Keratinocyte (primary cell): ENCODE results near the gene GPC3. TPM values are rescaled to one million over a fixed set of nuclear protein-coding genes. Genes with fewer than 3 reads are reported as not detected.

ENCODE experiments used
- DNase-seq: peaks from one replicate; pipeline ENCODE4 v3.0.0-alpha.2; 2011; ENCODE audit warnings: low read depth, missing footprints, low spot score
- FAIRE-seq: peaks from 2 replicates; lab custom pipeline; 2011; peaks lifted over from hg19 to GRCh38; lab: Jason Lieb, UNC
- H2AFZ ChIP-seq: 2 replicates; pipeline ENCODE4 v1.6.0; 2012; ENCODE audit warnings: low read length, control low read depth, inconsistent platforms; ENCODE audit not compliant: control insufficient read depth
- H3K27ac ChIP-seq: 2 replicates; pipeline ENCODE4 v1.5.1; 2011; ENCODE audit warnings: low read length; ENCODE audit not compliant: control insufficient read depth, insufficient read depth
- H3K27me3 ChIP-seq: 3 replicates; pipeline ENCODE4 v1.6.0; 2011; ENCODE audit warnings: low read length; ENCODE audit not compliant: control insufficient read depth, insufficient read depth; ENCODE audit errors: extremely low read depth
- H3K36me3 ChIP-seq, 2 experiments: 2 replicates in 1 of 2; 3 replicates in 1 of 2; pipeline ENCODE4 v1.5.1; 2011; ENCODE audit warnings: low read length in 2 of 2, mild to moderate bottlenecking in 1 of 2; ENCODE audit not compliant: control insufficient read depth in 2 of 2, insufficient read depth in 2 of 2; ENCODE audit errors: extremely low read depth in 1 of 2
- H3K4me1 ChIP-seq: 3 replicates; pipeline ENCODE4 v1.5.1; 2011; ENCODE audit warnings: low read length; ENCODE audit not compliant: control insufficient read depth, insufficient read depth; ENCODE audit errors: extremely low read depth
- H3K4me2 ChIP-seq: 3 replicates; pipeline ENCODE4 v1.6.0; 2011; ENCODE audit warnings: low read depth, low read length; ENCODE audit not compliant: control insufficient read depth, insufficient read depth; ENCODE audit errors: extremely low read depth
- H3K4me3 ChIP-seq, 3 experiments: fragments of 200-600 bp in 1 of 3; sonication (generic) in 1 of 3; 2 replicates in 2 of 3; 3 replicates in 1 of 3; pipeline ENCODE4 v1.5.1; 2011 to 2016; ENCODE audit warnings: low read length in 3 of 3, mild to moderate bottlenecking in 3 of 3, control low read depth in 2 of 3, inconsistent platforms in 1 of 3, low read depth in 1 of 3, mixed read lengths in 1 of 3, mixed run types in 1 of 3, moderate library complexity in 1 of 3; ENCODE audit not compliant: control insufficient read depth in 2 of 3, insufficient read depth in 2 of 3; ENCODE audit errors: extremely low read depth in 1 of 3
- H3K79me2 ChIP-seq: 2 replicates; pipeline ENCODE4 v1.6.0; 2012; ENCODE audit warnings: low read length; ENCODE audit not compliant: control insufficient read depth, insufficient read depth
- H3K9ac ChIP-seq: 3 replicates; pipeline ENCODE4 v1.6.0; 2011; ENCODE audit warnings: low read length; ENCODE audit not compliant: control insufficient read depth, insufficient read depth; ENCODE audit errors: extremely low read depth
- H3K9me1 ChIP-seq: 3 replicates; pipeline ENCODE4 v1.6.0; 2011; ENCODE audit warnings: low read length; ENCODE audit not compliant: control insufficient read depth, insufficient read depth; ENCODE audit errors: extremely low read depth
- H3K9me3 ChIP-seq: 2 replicates; pipeline ENCODE4 v1.5.1; 2012; ENCODE audit warnings: low read depth, low read length; ENCODE audit not compliant: control insufficient read depth
- H4K20me1 ChIP-seq: 3 replicates; pipeline ENCODE4 v1.6.0; 2011; ENCODE audit warnings: low read length; ENCODE audit not compliant: control insufficient read depth, insufficient read depth; ENCODE audit errors: extremely low read depth
- EZH2 ChIP-seq: IDR thresholded peaks from one replicate; pipeline ENCODE4 v1.6.1; 2012; ENCODE audit warnings: inconsistent platforms, mild to moderate bottlenecking, low read length, moderate library complexity
- dilution Hi-C: fragments of 300-500 bp; cut with MboI; formaldehyde crosslinking; loops from one replicate; pipeline ENCODE4 v1.7.0; 2020; ENCODE audit warnings: low sequenced_read_pairs; ENCODE audit not compliant: extremely low pct_ligation_motif_present
- polyA plus RNA-seq, 5 experiments: library from polyadenylated mRNA; depleted of rRNA in 3 of 5; stranded (reverse) in 3 of 5; stranded (forward) in 1 of 5; unstranded in 1 of 5; fragments of >200 nt; gene quantifications; 1 replicate in 1 of 5; 2 replicates in 3 of 5; 3 replicates in 1 of 5; pipeline versions ENCODE4 v1.2.1 to v1.2.3, GENCODE V29; 2011 to 2012; ENCODE audit warnings: missing spikeins in 2 of 5, low read depth in 1 of 5, low replicate concordance in 1 of 5
- TF ChIP-seq, protein P1 (sequence below), 3 experiments: IDR thresholded peaks in 1 of 3; conservative IDR thresholded peaks in 1 of 3; optimal IDR thresholded peaks in 1 of 3; 2 replicates in 2 of 3; 3 replicates in 1 of 3; pipeline versions ENCODE3 to v1.5.1; 2011; ENCODE audit warnings: low read length in 3 of 3, mild to moderate bottlenecking in 3 of 3, moderate library complexity in 2 of 3, control low read depth in 1 of 3, inconsistent platforms in 1 of 3; ENCODE audit not compliant: insufficient read depth in 2 of 3; ENCODE audit errors: extremely low read depth in 1 of 3

GPC3 gene
- polyA plus RNA-seq, 1 donor (not counting 4 experiments of a cell fraction or from before 2014, with no cell fraction given), result 0.03 TPM

DNA sequence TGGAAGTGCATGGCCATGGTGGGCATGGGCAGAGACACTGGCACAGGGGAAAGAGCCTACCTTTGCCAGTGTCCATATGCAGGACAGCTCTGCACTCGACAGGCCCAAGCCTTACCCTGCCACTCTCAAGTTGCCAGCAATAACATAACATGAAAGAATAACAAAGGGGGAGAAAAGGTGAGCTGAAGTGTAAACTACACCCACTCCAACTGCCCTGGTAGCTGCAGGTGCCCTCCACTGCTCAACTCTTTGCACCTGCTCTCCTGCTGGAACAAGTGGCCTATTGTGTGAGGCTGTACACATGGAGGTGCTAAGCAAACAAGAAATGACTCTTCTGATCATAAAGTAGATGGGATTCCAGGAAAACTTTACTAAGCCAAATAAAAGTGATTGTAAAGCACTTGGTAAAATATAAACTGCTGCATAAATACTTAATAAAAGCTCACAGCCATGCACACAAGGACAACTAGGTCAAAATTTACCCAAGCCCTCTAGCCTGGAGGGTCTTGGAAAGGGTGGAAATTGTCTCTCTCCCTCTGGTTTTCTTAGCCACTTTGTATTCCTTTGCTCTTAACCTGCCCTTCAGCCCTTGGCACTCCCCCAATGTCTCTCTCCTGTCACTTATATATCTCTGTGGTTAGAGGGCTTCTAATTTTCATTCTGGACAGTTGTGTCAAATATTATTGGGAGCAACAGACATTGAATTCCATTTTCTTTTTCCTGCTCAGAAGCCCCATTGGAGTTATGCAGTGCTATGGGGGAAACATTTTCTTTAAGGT is 308.9 kb downstream of the GPC3 start:
- no peaks in the 10 kb centered on the region for H3K9me1 ChIP-seq
- no peaks in the 10 kb centered on the region for H3K4me1 ChIP-seq
- no peak overlapping the region for H2AFZ ChIP-seq
- no peaks in the 10 kb centered on the region for H3K27me3 ChIP-seq
- H3K36me3 ChIP-seq, result no peaks in the 10 kb centered on the region
- no peak for DNase-seq
- no peak overlapping the region for H3K27ac ChIP-seq
- H3K9me3 ChIP-seq, result no peaks in the 10 kb centered on the region
- no peak overlapping the region for H3K4me3 ChIP-seq
- no peak for FAIRE-seq
- TF ChIP-seq EZH2, result no peak
- TF ChIP-seq, protein P1, sequence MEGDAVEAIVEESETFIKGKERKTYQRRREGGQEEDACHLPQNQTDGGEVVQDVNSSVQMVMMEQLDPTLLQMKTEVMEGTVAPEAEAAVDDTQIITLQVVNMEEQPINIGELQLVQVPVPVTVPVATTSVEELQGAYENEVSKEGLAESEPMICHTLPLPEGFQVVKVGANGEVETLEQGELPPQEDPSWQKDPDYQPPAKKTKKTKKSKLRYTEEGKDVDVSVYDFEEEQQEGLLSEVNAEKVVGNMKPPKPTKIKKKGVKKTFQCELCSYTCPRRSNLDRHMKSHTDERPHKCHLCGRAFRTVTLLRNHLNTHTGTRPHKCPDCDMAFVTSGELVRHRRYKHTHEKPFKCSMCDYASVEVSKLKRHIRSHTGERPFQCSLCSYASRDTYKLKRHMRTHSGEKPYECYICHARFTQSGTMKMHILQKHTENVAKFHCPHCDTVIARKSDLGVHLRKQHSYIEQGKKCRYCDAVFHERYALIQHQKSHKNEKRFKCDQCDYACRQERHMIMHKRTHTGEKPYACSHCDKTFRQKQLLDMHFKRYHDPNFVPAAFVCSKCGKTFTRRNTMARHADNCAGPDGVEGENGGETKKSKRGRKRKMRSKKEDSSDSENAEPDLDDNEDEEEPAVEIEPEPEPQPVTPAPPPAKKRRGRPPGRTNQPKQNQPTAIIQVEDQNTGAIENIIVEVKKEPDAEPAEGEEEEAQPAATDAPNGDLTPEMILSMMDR (optimal IDR thresholded peaks at IDR 0.05 in 1 of 3, IDR thresholded peaks at IDR 0.05 in 1 of 3, conservative IDR thresholded peaks at IDR 0.05 in 1 of 3; ENCODE audit: extremely low read depth in 1 of 3, insufficient read depth in 2 of 3, low read length in 3 of 3), result no peak
- H3K79me2 ChIP-seq, result no peaks in the 10 kb centered on the region
- H3K9ac ChIP-seq, result no peak overlapping the region
- no peak overlapping the region for H3K4me2 ChIP-seq
- dilution Hi-C loops, result no loop called here
- no peaks in the 10 kb centered on the region for H4K20me1 ChIP-seq

DNA sequence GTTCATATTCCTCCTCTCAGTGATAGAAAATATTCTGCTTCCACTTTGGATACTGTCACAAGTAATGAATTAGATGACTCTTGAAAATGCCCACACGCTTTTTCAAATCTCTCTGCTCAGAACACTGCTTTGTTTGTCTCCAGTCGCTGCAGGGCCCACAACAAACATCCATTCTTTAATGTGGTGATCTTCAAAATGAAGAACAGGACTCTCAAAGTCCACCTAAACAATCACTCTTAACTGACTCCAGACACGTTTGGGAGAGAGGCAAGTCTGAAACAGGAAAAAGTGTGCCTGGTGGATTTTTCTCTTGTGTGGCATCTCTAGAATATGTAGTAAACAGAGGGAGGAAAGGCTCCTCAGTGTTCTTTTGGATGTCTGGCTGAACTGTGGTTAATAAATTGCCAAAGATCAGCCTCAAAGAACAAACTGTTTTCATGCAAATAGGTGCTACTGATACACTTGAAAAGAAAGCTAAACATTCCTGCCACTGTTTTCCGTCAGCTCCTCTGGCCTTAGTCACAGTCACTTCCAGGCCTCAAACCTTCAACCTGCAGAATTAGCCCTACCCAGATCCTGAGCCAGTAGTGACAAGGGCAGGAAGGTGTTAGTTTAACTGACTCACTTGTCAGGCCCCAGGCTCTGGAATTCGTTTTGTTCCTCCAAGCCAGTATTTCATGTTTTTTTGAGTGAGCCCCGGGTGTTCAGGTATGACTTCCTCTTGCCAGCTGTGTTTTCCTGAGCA is 310.5 kb downstream of the GPC3 start:
- dilution Hi-C loops, result no loop called here
- no peak for FAIRE-seq
- Histone ChIP-seq H3K9ac (no peak overlapping the region), H3K27ac (no peak overlapping the region), H3K4me3 (no peak overlapping the region), H3K4me1 (no peaks in the 10 kb centered on the region), H4K20me1 (no peaks in the 10 kb centered on the region), H2AFZ (no peak overlapping the region), H3K27me3 (no peaks in the 10 kb centered on the region), H3K79me2 (no peaks in the 10 kb centered on the region), H3K9me3 (no peaks in the 10 kb centered on the region), H3K36me3 (no peaks in the 10 kb centered on the region), H3K4me2 (no peak overlapping the region), H3K9me1 (no peaks in the 10 kb centered on the region)
- no peak for DNase-seq
- no peak for TF ChIP-seq EZH2
- TF ChIP-seq, protein P1 (optimal IDR thresholded peaks at IDR 0.05 in 1 of 3, IDR thresholded peaks at IDR 0.05 in 1 of 3, conservative IDR thresholded peaks at IDR 0.05 in 1 of 3; ENCODE audit: extremely low read depth in 1 of 3, insufficient read depth in 2 of 3, low read length in 3 of 3), result no peak
